IMR-90 (cell line): ENCODE data around the gene ST6GAL2. TPM values are rescaled to one million over a fixed set of nuclear protein-coding genes. Genes with fewer than 3 reads are reported as not detected.

Experiments used
- ATAC-seq: fragments of 200-7000 bp; cut with Tn5 transposase; 2 replicates; pipeline ENCODE4 v1.9.1; 2020; ENCODE audit warnings: low read depth, mild to moderate bottlenecking, moderate library complexity
- BruUV-seq: library from RNA; stranded (reverse); fragments of 400-500 nt; replicated peaks from 2 replicates; lab custom pipeline; 2021; lab: Mats Ljungman, UMichigan
- CTCF ChIA-PET: fragments of 300-600 bp; formaldehyde crosslinking; extraction: SDS; loops from one replicate; lab custom pipeline; 2021; ENCODE audit warnings: antibody characterized with exemption; lab: Yijun Ruan, JAX
- POLR2A ChIA-PET: fragments of 300-600 bp; sonication (Branson Sonifier 250); formaldehyde crosslinking; loops from one replicate; lab custom pipeline; 2022; ENCODE audit warnings: antibody characterized with exemption; ENCODE audit not compliant: unreplicated experiment; lab: Charles Lee
- DNase-seq: peaks from one replicate; pipeline ENCODE4 v3.0.0; 2013
- H2AFZ ChIP-seq: replicated peaks from 2 replicates; pipeline ENCODE3; 2013; ENCODE audit warnings: low read length, mild to moderate bottlenecking; ENCODE audit not compliant: poor library complexity
- H2AK5ac ChIP-seq: 2 replicates; pipeline ENCODE4 v1.6.1; 2013; ENCODE audit warnings: low read depth, low read length, inconsistent platforms
- H2AK9ac ChIP-seq: replicated peaks from 2 replicates; pipeline ENCODE3; 2013; ENCODE audit warnings: mild to moderate bottlenecking, low read depth, low read length, moderate library complexity; ENCODE audit not compliant: poor library complexity
- H2BK120ac ChIP-seq: 2 replicates; pipeline ENCODE4 v1.6.1; 2013; ENCODE audit warnings: low read depth, low read length, inconsistent platforms
- H2BK15ac ChIP-seq: 3 replicates; pipeline ENCODE4 v1.6.1; 2013; ENCODE audit warnings: low read depth, low read length, inconsistent platforms
- H2BK20ac ChIP-seq: 2 replicates; pipeline ENCODE4 v1.6.1; 2013; ENCODE audit warnings: low read depth, mild to moderate bottlenecking, inconsistent platforms, low read length, moderate library complexity
- H2BK5ac ChIP-seq: 2 replicates; pipeline ENCODE4 v1.6.1; 2013; ENCODE audit warnings: mild to moderate bottlenecking, low read depth, low read length, inconsistent platforms; ENCODE audit not compliant: poor library complexity, severe bottlenecking
- H3K14ac ChIP-seq: replicated peaks from 2 replicates; pipeline ENCODE4 v1.6.1; 2013; ENCODE audit warnings: low read depth, low read length, inconsistent platforms
- H3K18ac ChIP-seq: 2 replicates; pipeline ENCODE4 v1.6.1; 2013; ENCODE audit warnings: low read depth, low read length, control low read depth
- H3K23ac ChIP-seq: 2 replicates; pipeline ENCODE4 v1.6.1; 2013; ENCODE audit warnings: low read depth, low read length, inconsistent platforms
- H3K27ac ChIP-seq: 2 replicates; pipeline ENCODE4 v1.5.1; 2013; ENCODE audit warnings: mild to moderate bottlenecking, control low read depth, low read length; ENCODE audit not compliant: insufficient read depth
- H3K27me3 ChIP-seq: 2 replicates; pipeline ENCODE4 v1.6.1; 2013; ENCODE audit warnings: low read length; ENCODE audit not compliant: control insufficient read depth, insufficient read depth
- H3K36me3 ChIP-seq: 2 replicates; pipeline ENCODE4 v1.6.1; 2013; ENCODE audit warnings: low read length, mixed read lengths; ENCODE audit not compliant: control insufficient read depth, insufficient read depth
- H3K4ac ChIP-seq: 2 replicates; pipeline ENCODE4 v1.6.1; 2013; ENCODE audit warnings: low read depth, low read length, inconsistent platforms
- H3K4me1 ChIP-seq: 2 replicates; pipeline ENCODE4 v1.6.1; 2013; ENCODE audit warnings: low read length, mixed read lengths; ENCODE audit not compliant: control insufficient read depth, insufficient read depth
- H3K4me2 ChIP-seq: 2 replicates; pipeline ENCODE4 v1.6.1; 2013; ENCODE audit warnings: low read depth, mild to moderate bottlenecking, control low read depth, low read length, moderate library complexity
- H3K4me3 ChIP-seq: 2 replicates; pipeline ENCODE4 v1.5.1; 2013; ENCODE audit warnings: low read depth, mild to moderate bottlenecking, control low read depth, low read length, moderate library complexity; ENCODE audit not compliant: insufficient read depth
- H3K56ac ChIP-seq: 2 replicates; pipeline ENCODE4 v1.6.1; 2013; ENCODE audit warnings: low read length, inconsistent platforms; ENCODE audit not compliant: insufficient read depth; ENCODE audit errors: extremely low read depth
- H3K79me1 ChIP-seq, 2 experiments: 2 replicates each; pipeline ENCODE4 v1.6.1; 2013; ENCODE audit warnings: low read length in 2 of 2, inconsistent platforms in 1 of 2, low read depth in 1 of 2
- H3K9ac ChIP-seq: 2 replicates; pipeline ENCODE4 v1.6.1; 2013; ENCODE audit warnings: low read depth, low read length, control low read depth
- H3K9me1 ChIP-seq: 2 replicates; pipeline ENCODE4 v1.6.1; 2013; ENCODE audit warnings: low read length, inconsistent platforms; ENCODE audit not compliant: insufficient read depth
- H3K9me3 ChIP-seq: 2 replicates; pipeline ENCODE4 v1.6.1; 2013; ENCODE audit warnings: low read length; ENCODE audit not compliant: control insufficient read depth, insufficient read depth
- H4K20me1 ChIP-seq: 2 replicates; pipeline ENCODE4 v1.6.1; 2013; ENCODE audit warnings: low read length, inconsistent platforms; ENCODE audit not compliant: insufficient read depth
- H4K5ac ChIP-seq: 2 replicates; pipeline ENCODE4 v1.6.1; 2013; ENCODE audit warnings: mild to moderate bottlenecking, low read depth, low read length, control low read depth
- H4K8ac ChIP-seq, 2 experiments: 2 replicates each; pipeline ENCODE4 v1.6.1; 2013; ENCODE audit warnings: low read depth in 2 of 2, low read length in 2 of 2, control low read depth in 1 of 2, inconsistent platforms in 1 of 2
- H4K91ac ChIP-seq: 2 replicates; pipeline ENCODE4 v1.6.1; 2013; ENCODE audit warnings: low read depth, low read length, inconsistent platforms; ENCODE audit not compliant: insufficient read depth
- CTCF ChIP-seq: conservative IDR thresholded peaks from 2 replicates; pipeline ENCODE4 v1.5.1; 2012; ENCODE audit warnings: mild to moderate bottlenecking, low read depth, low read length, improper control_type of control experiment
- FOS ChIP-seq: fragments of 150-350 bp; IDR thresholded peaks from 2 replicates; pipeline ENCODE4 v1.6.1; 2016; ENCODE audit warnings: low read depth, low read length
- dilution Hi-C: fragments of 300-500 bp; cut with HindIII; formaldehyde crosslinking; loops from one replicate; pipeline ENCODE4 v1.14.3; 2018; ENCODE audit warnings: low sequenced_read_pairs; ENCODE audit not compliant: unreplicated experiment
- in situ Hi-C: fragments of 300-500 bp; cut with MboI; formaldehyde crosslinking; loops from 3 replicates; pipeline ENCODE4 v1.14.3; 2019; ENCODE audit warnings: low sequenced_read_pairs, inconsistent platforms, mixed read lengths
- intact Hi-C: fragments of 100-400 bp; cut with micrococcal nuclease; formaldehyde crosslinking; loops from 2 replicates; pipeline ENCODE4 v1.10.0; 2022
- polyA plus RNA-seq, 3 experiments: library from polyadenylated mRNA; depleted of rRNA; stranded (reverse); fragments of >200 nt; gene quantifications; 2 replicates each; pipeline ENCODE4 v1.2.3, GENCODE V29; 2012; ENCODE audit warnings: low replicate concordance in 1 of 3
- total RNA-seq: library from RNA; depleted of rRNA; stranded (reverse); fragments of >200 nt; gene quantifications from 2 replicates; pipeline ENCODE4 v1.2.3, GENCODE V29; 2012

The ST6GAL2 gene
- total and polyA plus RNA-seq, 2 of the 4 experiments (the other 2 are of a cell fraction) = not detected

- H3K27me3 ChIP-seq = no peaks in the 10 kb centered on the region
- H2AK9ac ChIP-seq = no peak overlapping the region
- H2AFZ ChIP-seq = no peak overlapping the region
- H3K23ac ChIP-seq = no peak overlapping the region
- in situ Hi-C loops (no loop called here), intact Hi-C loops (no loop called here), dilution Hi-C loops (no loop called here)
- no peak overlapping the region for H2BK5ac ChIP-seq
- H4K91ac ChIP-seq = no peak overlapping the region
- CTCF ChIA-PET = no interaction called here
- DNase-seq (no peak), ATAC-seq (no peak)
- no peak overlapping the region for H3K14ac ChIP-seq
- no peaks in the 10 kb centered on the region for H3K36me3 ChIP-seq
- H3K4me2 ChIP-seq = no peak overlapping the region
- no TSS peak for BruUV-seq
- TF ChIP-seq FOS (no peak), CTCF (no peak)
- no peak overlapping the region for H2BK120ac ChIP-seq
- H2BK15ac ChIP-seq = no peak overlapping the region
- POLR2A ChIA-PET = no interaction called here
- H3K27ac ChIP-seq = no peak overlapping the region
- H3K18ac ChIP-seq = no peak overlapping the region
- H2BK20ac ChIP-seq = no peak overlapping the region
- H3K4me3 ChIP-seq = no peak overlapping the region
- no peak overlapping the region for H4K8ac ChIP-seq
- H4K5ac ChIP-seq = no peak overlapping the region
- no peak overlapping the region for H3K56ac ChIP-seq
- no peak overlapping the region for H3K9ac ChIP-seq
- H3K4ac ChIP-seq = no peak overlapping the region
- H3K9me1 ChIP-seq = no peaks in the 10 kb centered on the region
- H2AK5ac ChIP-seq = no peak overlapping the region
- H3K79me1 ChIP-seq = no peaks in the 10 kb centered on the region
- H3K9me3 ChIP-seq = peaks cover 2% of the 10 kb centered on the region
- H3K4me1 ChIP-seq = no peaks in the 10 kb centered on the region
- no peaks in the 10 kb centered on the region for H4K20me1 ChIP-seq
These were observed 57.8 kb downstream of the ST6GAL2 start for GRCh38 chr2:106828119-106828518.
